Activated T-helper 1 cell treated with Interleukin-2 at 50 U/mL for 16 hours (primary cell): ENCODE measurements around the gene CACNA1I.

Source experiments
- DNase-seq: peaks from one replicate; pipeline ENCODE4 v3.0.0-alpha.2; 2020; ENCODE audit warnings: low read depth

The CACNA1I gene

GRCh38 chr22:39598017-39598965 lies 27.7 kb downstream of the CACNA1I start:
- DNase-seq, result peak; percentile 57

- no peak for DNase-seq
Measured at GRCh38 chr22:39600491-39601179, 30.1 kb downstream of the CACNA1I start.

GRCh38 chr22:39601180-39601535 lies 30.6 kb downstream of the CACNA1I start:
- no peak for DNase-seq

- no peak for DNase-seq
Measured at GRCh38 chr22:39603345-39603744, 32.8 kb downstream of the CACNA1I start.

GRCh38 chr22:39610246-39610645 lies 39.7 kb downstream of the CACNA1I start:
- DNase-seq, result no peak

- no peak for DNase-seq
Measured at GRCh38 chr22:39610766-39611165, 40.2 kb downstream of the CACNA1I start.

- DNase-seq, result no peak
Measured at GRCh38 chr22:39611360-39611759, 40.8 kb downstream of the CACNA1I start.

GRCh38 chr22:39612811-39613548 lies 42.4 kb downstream of the CACNA1I start:
- no peak for DNase-seq

- no peak for DNase-seq
Measured at GRCh38 chr22:39613549-39613921, 43.0 kb downstream of the CACNA1I start.

- DNase-seq, result no peak
Measured at GRCh38 chr22:39614442-39614841, 43.9 kb downstream of the CACNA1I start.

- no peak for DNase-seq
Measured at GRCh38 chr22:39616051-39616450, 45.5 kb downstream of the CACNA1I start.

GRCh38 chr22:39616781-39617180 lies 46.2 kb downstream of the CACNA1I start:
- DNase-seq, result no peak

GRCh38 chr22:39617342-39617741 lies 46.8 kb downstream of the CACNA1I start:
- no peak for DNase-seq

GRCh38 chr22:39617970-39618757 lies 47.6 kb downstream of the CACNA1I start:
- no peak for DNase-seq

GRCh38 chr22:39618996-39619530 lies 48.5 kb downstream of the CACNA1I start:
- DNase-seq, result no peak

- no peak for DNase-seq
Measured at GRCh38 chr22:39620924-39621690, 50.6 kb downstream of the CACNA1I start.

- no peak for DNase-seq
Measured at GRCh38 chr22:39621826-39622225, 51.3 kb downstream of the CACNA1I start.

- DNase-seq, result peak; percentile 51
Measured at GRCh38 chr22:39622881-39623367, 52.4 kb downstream of the CACNA1I start.

- DNase-seq, result no peak
Measured at GRCh38 chr22:39623603-39624500, 53.3 kb downstream of the CACNA1I start.

GRCh38 chr22:39624501-39624821 lies 53.9 kb downstream of the CACNA1I start:
- no peak for DNase-seq
